Right renal cortex interstitium (tissue), 3 donors: ENCODE results near the gene ASCL2. TPM values are rescaled to one million over a fixed set of nuclear protein-coding genes. Genes with fewer than 3 reads are reported as not detected.
"Not testable (repeated sequence)": the region's sequence is repeated elsewhere in the genome, so short reads cannot be mapped to it uniquely, and the experiment has no call there.

ENCODE experiments used
- DNase-seq, 3 donors: peaks; one replicate each; pipeline ENCODE4 v3.0.0-alpha.2; 2013; ENCODE audit warnings: low read depth in 3 of 3, low spot score in 2 of 3
- polyA plus RNA-seq, 3 donors: library from polyadenylated mRNA; unstranded; fragments of 120-200 nt; gene quantifications; one replicate each; pipeline ENCODE4 v1.2.1, GENCODE V29; 2013; ENCODE audit not compliant: insufficient read length in 3 of 3

Gene ASCL2
- polyA plus RNA-seq, 3 donors = 1.9 to 2.7 (median 2.0) TPM

GRCh38 chr11:2298795-2299761 is 28.7 kb upstream of the ASCL2 start:
- no peak for DNase-seq

GRCh38 chr11:2298131-2298794 is 27.9 kb upstream of the ASCL2 start:
- no peak for DNase-seq

- no peak for DNase-seq
These were observed 27.2 kb upstream of the ASCL2 start for GRCh38 chr11:2297623-2298030.

- no peak for DNase-seq
These were observed 26.7 kb upstream of the ASCL2 start for GRCh38 chr11:2296913-2297622.

GRCh38 chr11:2295971-2296912 is 25.9 kb upstream of the ASCL2 start:
- DNase-seq = no peak

GRCh38 chr11:2294926-2295290 is 24.5 kb upstream of the ASCL2 start:
- no peak for DNase-seq

- no peak for DNase-seq
These were observed 23.9 kb upstream of the ASCL2 start for GRCh38 chr11:2293984-2294925.

GRCh38 chr11:2293531-2293971 is 23.2 kb upstream of the ASCL2 start:
- DNase-seq = no peak

GRCh38 chr11:2290351-2290841 is 20.0 kb upstream of the ASCL2 start:
- no peak for DNase-seq

GRCh38 chr11:2289859-2290258 is 19.5 kb upstream of the ASCL2 start:
- no peak for DNase-seq

- no peak for DNase-seq
These were observed 19.0 kb upstream of the ASCL2 start for GRCh38 chr11:2289350-2289749.

GRCh38 chr11:2287091-2287490 is 16.7 kb upstream of the ASCL2 start:
- no peak for DNase-seq

GRCh38 chr11:2286350-2286749 is 16.0 kb upstream of the ASCL2 start:
- DNase-seq = not testable (repeated sequence)

GRCh38 chr11:2280208-2280607 is 9.8 kb upstream of the ASCL2 start:
- DNase-seq = no peak

- DNase-seq = no peak
These were observed 7.6 kb upstream of the ASCL2 start for GRCh38 chr11:2277933-2278523.

GRCh38 chr11:2277008-2277346 is 6.6 kb upstream of the ASCL2 start:
- DNase-seq = no peak

GRCh38 chr11:2276280-2277007 is 6.1 kb upstream of the ASCL2 start:
- DNase-seq = no peak
